ENCODE data around the gene OTOF. TPM values are rescaled to one million over a fixed set of nuclear protein-coding genes. Genes with fewer than 3 reads are reported as not detected.

The OTOF gene
- total and polyA plus RNA-seq, 4 donors, result 0.03 to 0.09 (median 0.08) TPM; not detected in 1

DNA sequence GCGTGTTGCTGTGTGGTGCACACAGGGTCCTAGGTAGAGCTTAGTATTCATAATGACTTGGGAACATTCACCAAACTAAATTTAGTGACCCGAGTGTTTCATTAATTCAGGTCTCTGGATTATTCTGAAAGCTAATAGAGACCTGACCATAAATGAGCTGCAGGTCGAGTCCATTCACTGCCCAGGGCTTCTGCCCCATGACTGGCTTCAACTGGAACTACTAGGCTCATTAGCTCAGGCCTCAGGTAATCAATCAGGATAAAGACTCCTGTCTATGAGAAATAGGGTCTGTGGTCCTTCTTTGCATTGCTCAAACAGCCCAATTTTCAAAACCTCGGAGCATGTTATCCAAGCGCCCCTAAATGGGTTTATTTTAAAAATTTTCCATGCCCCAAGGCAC is 30.0 kb upstream of the OTOF start:
- ATAC-seq (ENCODE audit: insufficient read depth, low FRiP score) (no peak), DNase-seq (no peak)
- Histone ChIP-seq H3K9me3 (ENCODE audit: control insufficient read depth in 4 of 4, insufficient read depth in 3 of 4, low read length in 3 of 4) (no peaks in the 10 kb centered on the region), H3K4me3 (no peak overlapping the region), H3K36me3 (ENCODE audit: control insufficient read depth in 4 of 4, insufficient read depth in 4 of 4, low read length in 4 of 4) (no peaks in the 10 kb centered on the region), H3K27me3 (ENCODE audit: control insufficient read depth in 3 of 3, insufficient read depth in 3 of 3, low read length in 2 of 3) (peaks cover 0 to 2% (median 0%) of the 10 kb centered on the region in 3 donors), H3K9ac (ENCODE audit: insufficient read depth in 1 of 2, low read length in 2 of 2) (no peak overlapping the region), H3K4me1 (ENCODE audit: control insufficient read depth in 5 of 5, insufficient read depth in 5 of 5, low read length in 5 of 5) (peaks cover 0 to 11% (median 0%) of the 10 kb centered on the region in 5 donors), H3K27ac (ENCODE audit: low read depth in 1 of 2, low read length in 1 of 2) (no peak overlapping the region)
- TF ChIP-seq, protein P1, sequence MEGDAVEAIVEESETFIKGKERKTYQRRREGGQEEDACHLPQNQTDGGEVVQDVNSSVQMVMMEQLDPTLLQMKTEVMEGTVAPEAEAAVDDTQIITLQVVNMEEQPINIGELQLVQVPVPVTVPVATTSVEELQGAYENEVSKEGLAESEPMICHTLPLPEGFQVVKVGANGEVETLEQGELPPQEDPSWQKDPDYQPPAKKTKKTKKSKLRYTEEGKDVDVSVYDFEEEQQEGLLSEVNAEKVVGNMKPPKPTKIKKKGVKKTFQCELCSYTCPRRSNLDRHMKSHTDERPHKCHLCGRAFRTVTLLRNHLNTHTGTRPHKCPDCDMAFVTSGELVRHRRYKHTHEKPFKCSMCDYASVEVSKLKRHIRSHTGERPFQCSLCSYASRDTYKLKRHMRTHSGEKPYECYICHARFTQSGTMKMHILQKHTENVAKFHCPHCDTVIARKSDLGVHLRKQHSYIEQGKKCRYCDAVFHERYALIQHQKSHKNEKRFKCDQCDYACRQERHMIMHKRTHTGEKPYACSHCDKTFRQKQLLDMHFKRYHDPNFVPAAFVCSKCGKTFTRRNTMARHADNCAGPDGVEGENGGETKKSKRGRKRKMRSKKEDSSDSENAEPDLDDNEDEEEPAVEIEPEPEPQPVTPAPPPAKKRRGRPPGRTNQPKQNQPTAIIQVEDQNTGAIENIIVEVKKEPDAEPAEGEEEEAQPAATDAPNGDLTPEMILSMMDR (IDR thresholded peaks at IDR 0.05; ENCODE audit: control extremely low read depth, extremely low read depth), result no peak
- WGBS, 2 donors, result 89 to 91% methylated on average over 5 of the region's 5 CpGs

DNA sequence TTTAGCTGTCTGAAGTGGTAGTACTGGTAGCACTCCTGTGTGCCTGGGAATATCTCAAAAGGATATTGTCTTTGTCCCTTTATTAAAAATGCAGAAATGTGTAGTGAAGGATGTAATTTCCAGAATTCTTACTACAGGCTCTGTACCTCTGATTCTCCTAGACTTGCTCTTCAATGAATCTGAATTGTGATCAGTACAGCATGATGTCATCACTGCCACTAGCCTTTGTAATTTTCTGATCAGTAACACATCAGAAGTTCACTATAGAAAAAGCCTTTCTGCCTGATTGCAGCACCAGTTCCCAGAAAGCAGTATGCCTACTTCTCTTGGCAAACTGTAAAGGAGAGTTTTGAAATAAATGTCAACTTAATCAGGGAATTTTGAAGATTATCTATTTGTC is 29.2 kb upstream of the OTOF start:
- DNase-seq (no peak), ATAC-seq (ENCODE audit: insufficient read depth, low FRiP score) (no peak)
- TF ChIP-seq, protein P1 (IDR thresholded peaks at IDR 0.05; ENCODE audit: control extremely low read depth, extremely low read depth), result no peak
- Histone ChIP-seq H3K4me3 (no peak overlapping the region), H3K4me1 (ENCODE audit: control insufficient read depth in 5 of 5, insufficient read depth in 5 of 5, low read length in 5 of 5) (peaks cover 0 to 11% (median 0%) of the 10 kb centered on the region in 5 donors), H3K36me3 (ENCODE audit: control insufficient read depth in 4 of 4, insufficient read depth in 4 of 4, low read length in 4 of 4) (no peaks in the 10 kb centered on the region), H3K27me3 (ENCODE audit: control insufficient read depth in 3 of 3, insufficient read depth in 3 of 3, low read length in 2 of 3) (peaks cover 0 to 2% (median 0%) of the 10 kb centered on the region in 3 donors), H3K9me3 (ENCODE audit: control insufficient read depth in 4 of 4, insufficient read depth in 3 of 4, low read length in 3 of 4) (no peaks in the 10 kb centered on the region), H3K27ac (ENCODE audit: low read depth in 1 of 2, low read length in 1 of 2) (no peak overlapping the region), H3K9ac (ENCODE audit: insufficient read depth in 1 of 2, low read length in 2 of 2) (no peak overlapping the region)

DNA sequence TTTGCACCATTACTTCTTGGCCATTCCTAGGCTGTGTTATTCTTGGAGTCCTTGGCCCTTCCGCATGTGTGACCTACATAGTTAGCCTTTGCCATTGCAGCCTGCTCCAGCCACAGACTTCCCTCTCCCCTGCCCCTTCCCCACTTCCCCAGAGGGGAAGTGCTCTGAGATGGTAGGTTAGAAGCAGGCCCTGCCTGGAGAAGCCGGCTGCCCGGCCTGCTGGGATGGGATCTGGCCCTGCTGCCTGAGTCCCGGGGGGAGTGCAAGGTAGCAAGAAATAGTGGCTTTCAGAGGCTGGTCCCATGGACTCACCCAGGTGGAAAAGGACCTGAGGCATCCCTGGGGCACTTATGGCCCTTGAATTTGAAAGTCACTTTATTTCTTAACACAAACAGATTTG is 28.4 kb upstream of the OTOF start:
- no peaks in the 10 kb centered on the region for H3K36me3 ChIP-seq (ENCODE audit: control insufficient read depth in 4 of 4, insufficient read depth in 4 of 4, low read length in 4 of 4)
- H3K9ac ChIP-seq (ENCODE audit: insufficient read depth in 1 of 2, low read length in 2 of 2), result no peak overlapping the region
- TF ChIP-seq, protein P1 (IDR thresholded peaks at IDR 0.05; ENCODE audit: control extremely low read depth, extremely low read depth), result no peak
- 74 to 76% methylated on average over 4 of the region's 4 CpGs for WGBS, 2 donors
- peaks cover 0 to 11% (median 0%) of the 10 kb centered on the region in 5 donors for H3K4me1 ChIP-seq (ENCODE audit: control insufficient read depth in 5 of 5, insufficient read depth in 5 of 5, low read length in 5 of 5)
- H3K27me3 ChIP-seq (ENCODE audit: control insufficient read depth in 3 of 3, insufficient read depth in 3 of 3, low read length in 2 of 3), result peaks cover 0 to 2% (median 0%) of the 10 kb centered on the region in 3 donors
- no peak overlapping the region for H3K27ac ChIP-seq (ENCODE audit: low read depth in 1 of 2, low read length in 1 of 2)
- H3K4me3 ChIP-seq, result no peak overlapping the region
- no peaks in the 10 kb centered on the region for H3K9me3 ChIP-seq (ENCODE audit: control insufficient read depth in 4 of 4, insufficient read depth in 3 of 4, low read length in 3 of 4)
- no peak for DNase-seq
- ATAC-seq (ENCODE audit: insufficient read depth, low FRiP score), result no peak

DNA sequence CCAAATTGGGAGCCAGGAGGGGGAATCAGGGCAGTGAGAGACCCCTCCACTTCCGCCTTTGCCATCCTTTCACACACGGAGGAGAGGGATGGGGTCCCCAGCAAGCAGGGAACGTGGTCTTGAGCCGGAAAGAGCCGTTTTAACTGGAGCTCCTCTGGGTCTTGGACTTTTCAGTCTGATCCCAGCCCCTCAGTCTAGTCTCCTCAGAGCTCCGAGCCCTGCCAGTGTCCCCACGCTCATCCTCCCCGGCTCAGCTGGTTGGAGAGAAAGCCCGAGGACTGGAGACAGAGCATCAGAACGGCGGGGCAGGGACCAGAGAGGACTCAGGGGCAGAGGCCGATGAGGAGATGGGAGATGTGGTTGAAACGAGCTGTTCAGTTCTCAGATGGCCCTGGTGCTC is 26.1 kb upstream of the OTOF start:
- no peaks in the 10 kb centered on the region for H3K9me3 ChIP-seq (ENCODE audit: control insufficient read depth in 4 of 4, insufficient read depth in 3 of 4, low read length in 3 of 4)
- ATAC-seq (ENCODE audit: insufficient read depth, low FRiP score) (no peak), DNase-seq (no peak)
- no peaks in the 10 kb centered on the region for H3K36me3 ChIP-seq (ENCODE audit: control insufficient read depth in 4 of 4, insufficient read depth in 4 of 4, low read length in 4 of 4)
- H3K27me3 ChIP-seq (ENCODE audit: control insufficient read depth in 3 of 3, insufficient read depth in 3 of 3, low read length in 2 of 3), result peaks cover 0 to 2% (median 0%) of the 10 kb centered on the region in 3 donors
- H3K4me1 ChIP-seq (ENCODE audit: control insufficient read depth in 5 of 5, insufficient read depth in 5 of 5, low read length in 5 of 5), result peaks cover 0 to 11% (median 0%) of the 10 kb centered on the region in 5 donors
- no peak overlapping the region for H3K9ac ChIP-seq (ENCODE audit: insufficient read depth in 1 of 2, low read length in 2 of 2)
- WGBS, 2 donors, result 56 to 59% methylated on average over 13 of the region's 13 CpGs
- TF ChIP-seq, protein P1 (IDR thresholded peaks at IDR 0.05; ENCODE audit: control extremely low read depth, extremely low read depth), result no peak
- H3K4me3 ChIP-seq, result no peak overlapping the region
- no peak overlapping the region for H3K27ac ChIP-seq (ENCODE audit: low read depth in 1 of 2, low read length in 1 of 2)
